Transverse colon (tissue), 4 donors: ENCODE results near the gene ZNF22.

Experiments used
- POLR2A ChIP-seq: fragments of 450-650 bp; IDR thresholded peaks from one replicate; pipeline ENCODE4 v1.6.1; 2016; ENCODE audit warnings: antibody characterized with exemption, mild to moderate bottlenecking, moderate library complexity
- POLR2AphosphoS5 ChIP-seq, 3 donors: sonication (generic); formaldehyde crosslinking; IDR thresholded peaks; one replicate each; pipeline ENCODE4 v1.6.1; 2016; ENCODE audit warnings: antibody characterized with exemption in 3 of 3
- TF ChIP-seq, protein P1 (sequence below), 5 experiments: fragments of 200-600 bp in 3 of 5; fragments of 450-650 bp in 2 of 5; sonication (generic) in 3 of 5; IDR thresholded peaks; 1 replicate in 2 of 5; 2 replicates in 3 of 5; pipeline ENCODE4 v1.5.1; 2016 to 2017; ENCODE audit warnings: antibody characterized with exemption in 5 of 5, inconsistent platforms in 3 of 5, mild to moderate bottlenecking in 2 of 5, moderate library complexity in 1 of 5

DNA sequence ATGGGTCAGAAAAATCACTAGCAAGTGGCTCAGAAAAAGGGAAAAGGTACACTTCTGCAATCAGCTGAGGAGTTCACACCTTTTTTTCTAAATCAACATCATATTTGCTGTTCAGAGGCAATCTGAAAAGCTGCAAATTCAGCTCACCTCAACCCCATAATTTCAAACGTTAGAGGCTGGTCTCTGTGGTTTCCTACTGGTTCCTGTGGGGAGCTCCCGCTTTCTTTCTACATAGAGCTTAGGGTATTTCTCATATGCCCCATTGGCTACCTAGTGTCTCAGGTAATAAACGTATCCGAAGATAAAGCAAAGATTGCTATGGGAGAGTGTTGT, 5.2 kb upstream of the ZNF22 start:
- TF ChIP-seq, protein P1, sequence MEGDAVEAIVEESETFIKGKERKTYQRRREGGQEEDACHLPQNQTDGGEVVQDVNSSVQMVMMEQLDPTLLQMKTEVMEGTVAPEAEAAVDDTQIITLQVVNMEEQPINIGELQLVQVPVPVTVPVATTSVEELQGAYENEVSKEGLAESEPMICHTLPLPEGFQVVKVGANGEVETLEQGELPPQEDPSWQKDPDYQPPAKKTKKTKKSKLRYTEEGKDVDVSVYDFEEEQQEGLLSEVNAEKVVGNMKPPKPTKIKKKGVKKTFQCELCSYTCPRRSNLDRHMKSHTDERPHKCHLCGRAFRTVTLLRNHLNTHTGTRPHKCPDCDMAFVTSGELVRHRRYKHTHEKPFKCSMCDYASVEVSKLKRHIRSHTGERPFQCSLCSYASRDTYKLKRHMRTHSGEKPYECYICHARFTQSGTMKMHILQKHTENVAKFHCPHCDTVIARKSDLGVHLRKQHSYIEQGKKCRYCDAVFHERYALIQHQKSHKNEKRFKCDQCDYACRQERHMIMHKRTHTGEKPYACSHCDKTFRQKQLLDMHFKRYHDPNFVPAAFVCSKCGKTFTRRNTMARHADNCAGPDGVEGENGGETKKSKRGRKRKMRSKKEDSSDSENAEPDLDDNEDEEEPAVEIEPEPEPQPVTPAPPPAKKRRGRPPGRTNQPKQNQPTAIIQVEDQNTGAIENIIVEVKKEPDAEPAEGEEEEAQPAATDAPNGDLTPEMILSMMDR (IDR thresholded peaks at IDR 0.05): no peak
- TF ChIP-seq POLR2A (no peak), POLR2AphosphoS5 (IDR thresholded peaks at IDR 0.05) (no peak)
